ENCODE results near the gene CYTH4. TPM values are rescaled to one million over a fixed set of nuclear protein-coding genes. Genes with fewer than 3 reads are reported as not detected.

CYTH4 gene
- total and polyA plus RNA-seq, 10 of the 15 experiments (the other 5 are each of a cell fraction or from before 2014, with no cell fraction given), result 1.5 to 27.3 (median 16.9) TPM

DNA sequence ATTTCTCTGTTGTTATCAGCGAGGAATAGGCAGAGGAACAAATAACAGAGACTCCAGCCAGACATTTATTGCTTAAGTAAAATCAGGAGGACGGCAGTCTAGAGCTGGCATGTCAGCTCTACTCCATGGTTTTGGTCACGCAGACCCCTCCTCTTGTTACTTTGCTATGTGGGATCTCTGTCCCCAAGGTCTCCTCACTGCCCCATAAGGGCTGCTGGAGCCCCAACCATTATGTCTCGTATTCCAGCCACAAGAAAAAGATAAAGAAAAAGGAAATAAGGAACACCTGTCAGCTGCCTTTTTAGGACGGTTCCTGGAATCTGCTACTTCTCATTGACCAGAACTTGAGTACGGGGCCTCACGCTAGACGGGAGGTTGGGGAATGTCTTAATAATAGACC lies 74.6 kb downstream of the CYTH4 start:
- H3K4me2 ChIP-seq (ENCODE audit: control insufficient read depth, insufficient read depth), result no peak overlapping the region
- H2AFZ ChIP-seq (ENCODE audit: control insufficient read depth, low read depth, low read length), result no peak overlapping the region
- ATAC-seq (no peak), DNase-seq (ENCODE audit: low read depth, low spot score) (no peak), FAIRE-seq (no peak)
- no peaks in the 10 kb centered on the region for H4K20me1 ChIP-seq (ENCODE audit: control insufficient read depth, insufficient read depth)
- BruUV-seq (replicated peaks), result no TSS peak
- no peak overlapping the region for H3K27ac ChIP-seq (ENCODE audit: control insufficient read depth, insufficient read depth)
- H3K9ac ChIP-seq (ENCODE audit: control insufficient read depth, insufficient read depth, low read length), result no peak overlapping the region
- H3K79me2 ChIP-seq (ENCODE audit: control insufficient read depth, insufficient read depth, low read length), result no peaks in the 10 kb centered on the region
- H3K9me3 ChIP-seq (replicated peaks; ENCODE audit: control insufficient read depth, insufficient read depth, low read length), result no peaks in the 10 kb centered on the region
- CTCF ChIA-PET, result interaction anchor here (0.7 kb wide), 1 partner anchor 27 kb away, joined by 3 read pairs; no protein-coding TSS in a partner anchor
- H3K4me3 ChIP-seq, result no peak overlapping the region
- peaks cover 2 to 4% of the 10 kb centered on the region in 2 experiments; a peak in 2 of 4 replicates for H3K27me3 ChIP-seq (replicated peaks in 1 of 2; ENCODE audit: control insufficient read depth in 2 of 2, insufficient read depth in 2 of 2, low read length in 1 of 2)
- 52% methylated on average over 8 of the region's 8 CpGs for WGBS (ENCODE audit: insufficient coverage, insufficient replicate concordance, low lambda C conversion rate, missing lambda C conversion rate)
- no peaks in the 10 kb centered on the region for H3K4me1 ChIP-seq (ENCODE audit: control insufficient read depth, insufficient read depth, low read length)
- in situ Hi-C loops (cut with MboI), result no loop called here
- intact Hi-C loops (cut with micrococcal nuclease; ENCODE audit: unreplicated experiment), result no loop called here
- POLR2A ChIA-PET, result no interaction called here
- SMC1A ChIA-PET (ENCODE audit: uncharacterized antibody, unreplicated experiment), result interaction anchor here (1.0 kb wide), 1 partner anchor 9 kb away, joined by 3 read pairs; no protein-coding TSS in a partner anchor
- RAD21 ChIA-PET (ENCODE audit: unreplicated experiment), result no interaction called here
- H3K36me3 ChIP-seq (ENCODE audit: control insufficient read depth in 2 of 2, insufficient read depth in 2 of 2, low read length in 1 of 2), result no peaks in the 10 kb centered on the region
- TF ChIP-seq CHD2 (IDR thresholded peaks at IDR 0.05; ENCODE audit: borderline replicate concordance, low read depth, low read length), result no peak
- TF ChIP-seq NFXL1 (IDR thresholded peaks at IDR 0.05; ENCODE audit: borderline replicate concordance), result no peak
- no peak for TF ChIP-seq BACH1 (IDR thresholded peaks at IDR 0.05; ENCODE audit: borderline replicate concordance)
- TF ChIP-seq PAX8 (IDR thresholded peaks at IDR 0.05), result no peak
- TF ChIP-seq, protein P1, sequence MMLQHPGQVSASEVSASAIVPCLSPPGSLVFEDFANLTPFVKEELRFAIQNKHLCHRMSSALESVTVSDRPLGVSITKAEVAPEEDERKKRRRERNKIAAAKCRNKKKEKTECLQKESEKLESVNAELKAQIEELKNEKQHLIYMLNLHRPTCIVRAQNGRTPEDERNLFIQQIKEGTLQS (IDR thresholded peaks at IDR 0.05; ENCODE audit: borderline replicate concordance, extremely low read depth, low read depth, low read length), result no peak
- no peak for TF ChIP-seq ZNF207 (IDR thresholded peaks at IDR 0.05; ENCODE audit: borderline replicate concordance)
- TF ChIP-seq, protein P2, sequence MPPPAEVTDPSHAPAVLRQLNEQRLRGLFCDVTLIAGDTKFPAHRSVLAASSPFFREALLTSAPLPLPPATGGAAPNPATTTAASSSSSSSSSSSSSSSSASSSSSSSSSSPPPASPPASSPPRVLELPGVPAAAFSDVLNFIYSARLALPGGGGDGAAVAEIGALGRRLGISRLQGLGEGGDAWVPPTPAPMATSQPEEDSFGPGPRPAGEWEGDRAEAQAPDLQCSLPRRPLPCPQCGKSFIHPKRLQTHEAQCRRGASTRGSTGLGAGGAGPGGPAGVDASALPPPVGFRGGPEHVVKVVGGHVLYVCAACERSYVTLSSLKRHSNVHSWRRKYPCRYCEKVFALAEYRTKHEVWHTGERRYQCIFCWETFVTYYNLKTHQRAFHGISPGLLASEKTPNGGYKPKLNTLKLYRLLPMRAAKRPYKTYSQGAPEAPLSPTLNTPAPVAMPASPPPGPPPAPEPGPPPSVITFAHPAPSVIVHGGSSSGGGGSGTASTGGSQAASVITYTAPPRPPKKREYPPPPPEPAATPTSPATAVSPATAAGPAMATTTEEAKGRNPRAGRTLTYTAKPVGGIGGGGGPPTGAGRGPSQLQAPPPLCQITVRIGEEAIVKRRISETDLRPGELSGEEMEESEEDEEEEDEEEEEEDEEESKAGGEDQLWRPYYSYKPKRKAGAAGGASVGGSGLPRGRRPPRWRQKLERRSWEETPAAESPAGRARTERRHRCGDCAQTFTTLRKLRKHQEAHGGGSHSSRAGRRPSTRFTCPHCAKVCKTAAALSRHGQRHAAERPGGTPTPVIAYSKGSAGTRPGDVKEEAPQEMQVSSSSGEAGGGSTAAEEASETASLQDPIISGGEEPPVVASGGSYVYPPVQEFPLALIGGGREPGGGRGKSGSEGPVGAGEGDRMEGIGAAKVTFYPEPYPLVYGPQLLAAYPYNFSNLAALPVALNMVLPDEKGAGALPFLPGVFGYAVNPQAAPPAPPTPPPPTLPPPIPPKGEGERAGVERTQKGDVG (CRISPR knock-in tag; IDR thresholded peaks at IDR 0.05), result no peak
- TF ChIP-seq NBN (IDR thresholded peaks at IDR 0.05), result no peak
- TF ChIP-seq, protein P3, sequence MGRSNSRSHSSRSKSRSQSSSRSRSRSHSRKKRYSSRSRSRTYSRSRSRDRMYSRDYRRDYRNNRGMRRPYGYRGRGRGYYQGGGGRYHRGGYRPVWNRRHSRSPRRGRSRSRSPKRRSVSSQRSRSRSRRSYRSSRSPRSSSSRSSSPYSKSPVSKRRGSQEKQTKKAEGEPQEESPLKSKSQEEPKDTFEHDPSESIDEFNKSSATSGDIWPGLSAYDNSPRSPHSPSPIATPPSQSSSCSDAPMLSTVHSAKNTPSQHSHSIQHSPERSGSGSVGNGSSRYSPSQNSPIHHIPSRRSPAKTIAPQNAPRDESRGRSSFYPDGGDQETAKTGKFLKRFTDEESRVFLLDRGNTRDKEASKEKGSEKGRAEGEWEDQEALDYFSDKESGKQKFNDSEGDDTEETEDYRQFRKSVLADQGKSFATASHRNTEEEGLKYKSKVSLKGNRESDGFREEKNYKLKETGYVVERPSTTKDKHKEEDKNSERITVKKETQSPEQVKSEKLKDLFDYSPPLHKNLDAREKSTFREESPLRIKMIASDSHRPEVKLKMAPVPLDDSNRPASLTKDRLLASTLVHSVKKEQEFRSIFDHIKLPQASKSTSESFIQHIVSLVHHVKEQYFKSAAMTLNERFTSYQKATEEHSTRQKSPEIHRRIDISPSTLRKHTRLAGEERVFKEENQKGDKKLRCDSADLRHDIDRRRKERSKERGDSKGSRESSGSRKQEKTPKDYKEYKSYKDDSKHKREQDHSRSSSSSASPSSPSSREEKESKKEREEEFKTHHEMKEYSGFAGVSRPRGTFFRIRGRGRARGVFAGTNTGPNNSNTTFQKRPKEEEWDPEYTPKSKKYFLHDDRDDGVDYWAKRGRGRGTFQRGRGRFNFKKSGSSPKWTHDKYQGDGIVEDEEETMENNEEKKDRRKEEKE (IDR thresholded peaks at IDR 0.05), result no peak
- TF ChIP-seq SUZ12 (IDR thresholded peaks at IDR 0.05; ENCODE audit: unreplicated experiment), result no peak
- TF ChIP-seq, protein P4, sequence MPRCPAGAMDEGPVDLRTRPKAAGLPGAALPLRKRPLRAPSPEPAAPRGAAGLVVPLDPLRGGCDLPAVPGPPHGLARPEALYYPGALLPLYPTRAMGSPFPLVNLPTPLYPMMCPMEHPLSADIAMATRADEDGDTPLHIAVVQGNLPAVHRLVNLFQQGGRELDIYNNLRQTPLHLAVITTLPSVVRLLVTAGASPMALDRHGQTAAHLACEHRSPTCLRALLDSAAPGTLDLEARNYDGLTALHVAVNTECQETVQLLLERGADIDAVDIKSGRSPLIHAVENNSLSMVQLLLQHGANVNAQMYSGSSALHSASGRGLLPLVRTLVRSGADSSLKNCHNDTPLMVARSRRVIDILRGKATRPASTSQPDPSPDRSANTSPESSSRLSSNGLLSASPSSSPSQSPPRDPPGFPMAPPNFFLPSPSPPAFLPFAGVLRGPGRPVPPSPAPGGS (IDR thresholded peaks at IDR 0.05; ENCODE audit: borderline replicate concordance, insufficient read depth, low read depth, low read length, poor library complexity, severe bottlenecking), result no peak
- TF ChIP-seq CEBPB (IDR thresholded peaks at IDR 0.05; ENCODE audit: borderline replicate concordance in 1 of 2, low read depth in 2 of 2, low read length in 2 of 2), result no peak
- TF ChIP-seq KAT2A (conservative IDR thresholded peaks at IDR 0.05; ENCODE audit: control insufficient read depth, low read depth, low read length), result no peak
- TF ChIP-seq, protein P5, sequence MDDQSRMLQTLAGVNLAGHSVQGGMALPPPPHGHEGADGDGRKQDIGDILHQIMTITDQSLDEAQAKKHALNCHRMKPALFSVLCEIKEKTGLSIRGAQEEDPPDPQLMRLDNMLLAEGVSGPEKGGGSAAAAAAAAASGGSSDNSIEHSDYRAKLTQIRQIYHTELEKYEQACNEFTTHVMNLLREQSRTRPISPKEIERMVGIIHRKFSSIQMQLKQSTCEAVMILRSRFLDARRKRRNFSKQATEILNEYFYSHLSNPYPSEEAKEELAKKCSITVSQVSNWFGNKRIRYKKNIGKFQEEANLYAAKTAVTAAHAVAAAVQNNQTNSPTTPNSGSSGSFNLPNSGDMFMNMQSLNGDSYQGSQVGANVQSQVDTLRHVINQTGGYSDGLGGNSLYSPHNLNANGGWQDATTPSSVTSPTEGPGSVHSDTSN (IDR thresholded peaks at IDR 0.05; ENCODE audit: insufficient replicate concordance, low read depth, low read length), result no peak
- TF ChIP-seq KLF5 (IDR thresholded peaks at IDR 0.05; ENCODE audit: partially characterized antibody), result no peak

Data from GM12878 (cell line).